OCI-M2 (cell line): ENCODE measurements around the gene CCDC171.
"Not testable (repeated sequence)": the region's sequence is repeated elsewhere in the genome, so short reads cannot be mapped to it uniquely, and the experiment has no call there.

ENCODE experiments used
- DNase-seq: peaks from one replicate; lab custom pipeline; 2025; ENCODE audit not compliant: unreplicated experiment; lab: John Stamatoyannopoulos, UW

CCDC171 gene

GRCh38 chr9:15552636-15553527 is at the start of gene CCDC171:
Gene CCDC171, plus strand, starts transcription at chr9:15553043. Its CDS starts 11,046 bp downstream, at chr9:15564089.
- peak; percentile 17 for DNase-seq

- DNase-seq: no peak
These were observed 46.9 kb upstream of the CCDC171 start for GRCh38 chr9:15505921-15506320.

- DNase-seq: no peak
These were observed 42.7 kb upstream of the CCDC171 start for GRCh38 chr9:15509931-15510788.

GRCh38 chr9:15510789-15511575 is 41.9 kb upstream of the CCDC171 start, which contains the start of gene PSIP1:
Gene PSIP1, minus strand, starts transcription at chr9:15510970. Its CDS starts 782 bp downstream, at chr9:15510188.
- no peak for DNase-seq

GRCh38 chr9:15512204-15512603 is 40.6 kb upstream of the CCDC171 start:
- no peak for DNase-seq

- no peak for DNase-seq
These were observed 40.0 kb upstream of the CCDC171 start for GRCh38 chr9:15512889-15513288.

- no peak for DNase-seq
These were observed 39.5 kb upstream of the CCDC171 start for GRCh38 chr9:15513335-15513734.

GRCh38 chr9:15519831-15520230 is 33.0 kb upstream of the CCDC171 start:
- no peak for DNase-seq

GRCh38 chr9:15521254-15521653 is 31.6 kb upstream of the CCDC171 start:
- no peak for DNase-seq

GRCh38 chr9:15522130-15522755 is 30.6 kb upstream of the CCDC171 start:
- DNase-seq: no peak

- no peak for DNase-seq
These were observed 27.9 kb upstream of the CCDC171 start for GRCh38 chr9:15524845-15525455.

GRCh38 chr9:15525958-15526357 is 26.9 kb upstream of the CCDC171 start:
- no peak for DNase-seq

- DNase-seq: not testable (repeated sequence)
These were observed 25.8 kb upstream of the CCDC171 start for GRCh38 chr9:15527035-15527434.

GRCh38 chr9:15529566-15530324 is 23.1 kb upstream of the CCDC171 start:
- no peak for DNase-seq

- no peak for DNase-seq
These were observed 21.5 kb upstream of the CCDC171 start for GRCh38 chr9:15531380-15531779.

GRCh38 chr9:15541872-15542271 is 11.0 kb upstream of the CCDC171 start:
- no peak for DNase-seq

GRCh38 chr9:15542624-15543023 is 10.2 kb upstream of the CCDC171 start:
- DNase-seq: no peak

GRCh38 chr9:15543047-15543813 is 9.6 kb upstream of the CCDC171 start:
- no peak for DNase-seq

GRCh38 chr9:15549611-15550010 is 3.2 kb upstream of the CCDC171 start:
- no peak for DNase-seq
